22Rv1 (cell line): ENCODE data around the gene VENTX.

Experiments used
- CTCF ChIP-seq: fragments of 450-650 bp; IDR thresholded peaks from 2 replicates; pipeline ENCODE4 v1.5.1; 2017; ENCODE audit warnings: mild to moderate bottlenecking
- ZFX ChIP-seq: fragments of 450-650 bp; IDR thresholded peaks from 2 replicates; pipeline ENCODE4 v1.6.1; 2017; ENCODE audit warnings: antibody characterized with exemption, borderline replicate concordance

DNA sequence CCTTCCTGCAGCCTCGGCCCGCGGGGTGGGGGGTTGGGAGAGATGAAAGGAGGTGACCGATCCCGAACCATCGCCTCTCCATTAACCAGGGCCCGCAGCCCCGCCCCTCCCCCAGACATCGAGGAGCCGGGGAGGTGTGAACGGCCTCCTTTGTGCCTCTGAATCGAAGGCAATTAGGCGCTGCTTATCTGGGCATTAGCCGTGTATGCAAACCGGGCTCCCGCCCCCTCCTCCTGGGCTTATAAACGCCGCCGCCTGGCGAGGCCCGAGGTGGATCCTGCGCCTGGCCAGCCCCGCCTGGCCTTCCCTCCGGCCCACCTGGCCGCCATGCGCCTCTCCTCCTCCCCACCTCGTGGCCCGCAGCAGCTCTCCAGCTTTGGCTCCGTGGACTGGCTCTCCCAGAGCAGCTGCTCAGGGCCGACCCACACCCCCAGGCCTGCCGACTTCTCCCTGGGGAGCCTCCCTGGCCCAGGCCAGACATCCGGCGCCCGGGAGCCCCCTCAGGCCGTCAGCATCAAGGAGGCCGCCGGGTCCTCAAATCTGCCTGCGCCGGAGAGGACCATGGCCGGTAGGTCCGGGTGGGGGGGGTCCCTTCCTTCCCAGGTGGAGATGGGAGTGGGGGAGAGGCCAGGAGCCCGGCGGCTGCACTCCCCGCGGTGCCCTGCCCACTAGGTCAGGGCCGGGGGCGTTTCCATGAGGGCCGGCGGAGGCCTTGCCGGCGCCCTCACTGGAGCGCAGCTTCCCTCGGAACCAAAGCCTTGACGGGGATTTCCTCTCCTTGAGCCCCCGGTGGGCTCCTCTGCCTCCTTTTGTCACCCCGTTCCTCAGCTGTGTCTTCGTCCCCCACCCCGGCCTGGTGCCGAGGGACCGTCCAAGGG, at the start of gene VENTX:
- TF ChIP-seq CTCF (no peak), ZFX (no peak)
